Measurements from ENCODE around the gene TMUB2.

TMUB2 gene

GRCh38 chr17:44214230-44214494 lies 27.4 kb downstream of the TMUB2 start:
- Histone ChIP-seq H3K9ac (ENCODE audit: low read length) (no peak overlapping the region), H3K27me3 (ENCODE audit: control insufficient read depth, insufficient read depth, low read length) (no peaks in the 10 kb centered on the region), H3K36me3 (ENCODE audit: control insufficient read depth, insufficient read depth, low read length) (peaks cover 72% of the 10 kb centered on the region), H3K4me1 (ENCODE audit: control insufficient read depth, insufficient read depth, low read length) (peaks cover 22% of the 10 kb centered on the region), H3K4me3 (ENCODE audit: low read depth, low read length) (no peak overlapping the region), H3K9me3 (ENCODE audit: control insufficient read depth, insufficient read depth, low read depth, low read length) (no peaks in the 10 kb centered on the region), H3K27ac (ENCODE audit: low read depth, low read length) (no peak overlapping the region)

- H3K27ac ChIP-seq (ENCODE audit: low read depth, low read length): no peak overlapping the region
- H3K9me3 ChIP-seq (ENCODE audit: control insufficient read depth, insufficient read depth, low read depth, low read length): no peaks in the 10 kb centered on the region
- H3K9ac ChIP-seq (ENCODE audit: low read length): no peak overlapping the region
- H3K4me1 ChIP-seq (ENCODE audit: control insufficient read depth, insufficient read depth, low read length): peaks cover 22% of the 10 kb centered on the region
- no peaks in the 10 kb centered on the region for H3K27me3 ChIP-seq (ENCODE audit: control insufficient read depth, insufficient read depth, low read length)
- no peak overlapping the region for H3K4me3 ChIP-seq (ENCODE audit: low read depth, low read length)
- H3K36me3 ChIP-seq (ENCODE audit: control insufficient read depth, insufficient read depth, low read length): peaks cover 65% of the 10 kb centered on the region
Observed at GRCh38 chr17:44214896-44215295, 28.1 kb downstream of the TMUB2 start.

DNA sequence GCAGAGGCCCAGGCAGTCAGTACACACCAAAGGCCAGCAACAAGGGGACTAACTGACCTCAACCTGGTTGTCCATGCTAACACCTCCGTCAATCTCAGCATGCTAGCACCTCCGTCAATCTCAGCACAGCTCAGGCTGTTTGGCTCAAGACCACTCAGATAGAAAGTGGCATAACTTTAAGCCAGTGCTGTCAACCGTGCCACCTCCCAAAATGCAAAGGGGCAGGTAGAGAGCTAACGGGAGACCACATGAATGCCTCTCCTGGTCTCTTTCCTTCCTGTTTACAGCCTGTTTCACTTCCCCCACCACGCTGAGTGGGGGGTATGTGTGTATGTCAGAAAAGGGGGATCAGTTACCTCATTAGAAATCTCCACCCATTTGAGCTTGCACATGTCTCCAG lies 29.4 kb downstream of the TMUB2 start:
- no peaks in the 10 kb centered on the region for H3K9me3 ChIP-seq (ENCODE audit: control insufficient read depth, insufficient read depth, low read depth, low read length)
- peaks cover 15% of the 10 kb centered on the region for H3K4me1 ChIP-seq (ENCODE audit: control insufficient read depth, insufficient read depth, low read length)
- no peaks in the 10 kb centered on the region for H3K27me3 ChIP-seq (ENCODE audit: control insufficient read depth, insufficient read depth, low read length)
- H3K36me3 ChIP-seq (ENCODE audit: control insufficient read depth, insufficient read depth, low read length): peaks cover 57% of the 10 kb centered on the region
- H3K9ac ChIP-seq (ENCODE audit: low read length): no peak overlapping the region
- no peak overlapping the region for H3K4me3 ChIP-seq (ENCODE audit: low read depth, low read length)
- H3K27ac ChIP-seq (ENCODE audit: low read depth, low read length): no peak overlapping the region

DNA sequence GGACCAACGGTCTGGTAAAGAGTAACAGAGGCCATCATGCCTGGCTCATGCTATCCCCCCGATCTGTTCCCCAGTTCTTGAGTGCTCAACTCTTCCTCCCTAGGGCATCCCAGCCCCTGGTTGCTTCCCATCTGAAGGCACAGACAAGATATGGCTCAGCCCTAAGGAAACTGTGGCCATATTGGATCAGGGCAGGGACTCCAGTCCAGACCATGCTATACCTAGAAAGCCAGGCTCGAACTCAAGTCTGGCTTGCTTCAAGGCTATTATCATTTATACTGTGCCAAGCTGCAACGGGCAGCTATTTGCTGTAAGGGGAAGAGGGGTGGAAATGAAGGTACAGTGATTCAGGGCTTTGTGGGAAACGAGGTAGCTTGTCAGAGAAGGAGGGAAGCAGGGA lies 29.9 kb downstream of the TMUB2 start:
- no peaks in the 10 kb centered on the region for H3K27me3 ChIP-seq (ENCODE audit: control insufficient read depth, insufficient read depth, low read length)
- H3K9ac ChIP-seq (ENCODE audit: low read length): no peak overlapping the region
- H3K4me3 ChIP-seq (ENCODE audit: low read depth, low read length): peak overlapping the region; percentile 80; the same call in 1 of the 2 replicates
- H3K4me1 ChIP-seq (ENCODE audit: control insufficient read depth, insufficient read depth, low read length): peaks cover 10% of the 10 kb centered on the region
- H3K36me3 ChIP-seq (ENCODE audit: control insufficient read depth, insufficient read depth, low read length): peaks cover 52% of the 10 kb centered on the region
- no peak overlapping the region for H3K27ac ChIP-seq (ENCODE audit: low read depth, low read length)
- no peaks in the 10 kb centered on the region for H3K9me3 ChIP-seq (ENCODE audit: control insufficient read depth, insufficient read depth, low read depth, low read length)

- Histone ChIP-seq H3K4me1 (ENCODE audit: control insufficient read depth, insufficient read depth, low read length) (peaks cover 16% of the 10 kb centered on the region), H3K9me3 (ENCODE audit: control insufficient read depth, insufficient read depth, low read depth, low read length) (no peaks in the 10 kb centered on the region), H3K27me3 (ENCODE audit: control insufficient read depth, insufficient read depth, low read length) (no peaks in the 10 kb centered on the region), H3K36me3 (ENCODE audit: control insufficient read depth, insufficient read depth, low read length) (peaks cover 44% of the 10 kb centered on the region), H3K4me3 (ENCODE audit: low read depth, low read length) (peak overlapping the region; percentile 80), H3K27ac (ENCODE audit: low read depth, low read length) (peak overlapping the region; percentile 33; the same call in 1 of the 2 replicates), H3K9ac (ENCODE audit: low read length) (peak overlapping the region; percentile 78)
Observed at GRCh38 chr17:44217738-44218343, 31.1 kb downstream of the TMUB2 start.

DNA sequence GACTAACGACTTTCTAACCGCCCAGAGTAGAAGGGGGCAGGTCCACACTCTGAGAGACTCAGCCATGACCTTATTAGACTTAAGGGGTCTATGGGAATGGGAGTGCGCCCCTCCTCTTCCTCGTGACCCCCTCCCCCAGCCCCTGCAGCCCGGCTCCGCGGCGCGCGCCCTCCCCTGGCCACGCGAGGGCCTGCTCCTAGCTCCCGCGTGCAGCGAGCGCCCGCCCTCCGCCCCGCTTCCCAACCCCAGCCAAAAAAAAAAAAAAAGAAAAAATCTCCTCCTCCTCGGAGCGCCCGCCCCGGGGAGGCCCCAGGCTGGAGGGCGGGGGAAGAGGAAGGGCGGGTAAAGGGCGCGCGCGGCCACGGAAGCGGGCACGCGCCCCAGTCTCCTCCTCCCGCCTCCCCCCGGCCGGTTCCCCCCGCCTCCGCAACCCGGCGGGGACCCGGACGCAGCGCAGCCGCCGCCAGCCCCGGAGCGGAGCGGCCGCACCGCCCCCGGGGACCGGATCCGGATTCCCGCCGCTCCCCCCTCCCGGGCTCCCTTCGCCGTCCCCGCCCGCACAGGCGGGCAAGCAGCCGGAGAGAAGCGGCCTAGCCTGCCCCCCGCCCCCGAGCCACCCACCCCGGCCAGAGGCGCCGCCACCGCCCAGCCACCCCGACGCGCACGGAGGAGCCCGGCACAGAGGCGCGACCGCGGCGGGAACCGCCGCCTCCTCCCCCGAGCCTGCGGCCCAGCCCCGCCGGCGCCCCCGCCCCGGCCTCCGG lies 31.8 kb downstream of the TMUB2 start:
- Histone ChIP-seq H3K27ac (ENCODE audit: low read depth, low read length) (peak overlapping the region; percentile 33; the same call in 1 of the 2 replicates), H3K4me3 (ENCODE audit: low read depth, low read length) (peak overlapping the region; percentile 80), H3K36me3 (ENCODE audit: control insufficient read depth, insufficient read depth, low read length) (peaks cover 38% of the 10 kb centered on the region), H3K4me1 (ENCODE audit: control insufficient read depth, insufficient read depth, low read length) (peaks cover 18% of the 10 kb centered on the region), H3K9me3 (ENCODE audit: control insufficient read depth, insufficient read depth, low read depth, low read length) (no peaks in the 10 kb centered on the region), H3K27me3 (ENCODE audit: control insufficient read depth, insufficient read depth, low read length) (no peaks in the 10 kb centered on the region), H3K9ac (ENCODE audit: low read length) (peak overlapping the region; percentile 98)

- Histone ChIP-seq H3K4me3 (ENCODE audit: low read depth, low read length) (peak overlapping the region; percentile 80), H3K36me3 (ENCODE audit: control insufficient read depth, insufficient read depth, low read length) (peaks cover 31% of the 10 kb centered on the region), H3K27ac (ENCODE audit: low read depth, low read length) (peak overlapping the region; percentile 94; the same call in 1 of the 2 replicates), H3K27me3 (ENCODE audit: control insufficient read depth, insufficient read depth, low read length) (no peaks in the 10 kb centered on the region), H3K9me3 (ENCODE audit: control insufficient read depth, insufficient read depth, low read depth, low read length) (no peaks in the 10 kb centered on the region), H3K9ac (ENCODE audit: low read length) (peak overlapping the region; percentile 98), H3K4me1 (ENCODE audit: control insufficient read depth, insufficient read depth, low read length) (peaks cover 18% of the 10 kb centered on the region)
Observed at GRCh38 chr17:44219108-44219615, 32.4 kb downstream of the TMUB2 start.

DNA sequence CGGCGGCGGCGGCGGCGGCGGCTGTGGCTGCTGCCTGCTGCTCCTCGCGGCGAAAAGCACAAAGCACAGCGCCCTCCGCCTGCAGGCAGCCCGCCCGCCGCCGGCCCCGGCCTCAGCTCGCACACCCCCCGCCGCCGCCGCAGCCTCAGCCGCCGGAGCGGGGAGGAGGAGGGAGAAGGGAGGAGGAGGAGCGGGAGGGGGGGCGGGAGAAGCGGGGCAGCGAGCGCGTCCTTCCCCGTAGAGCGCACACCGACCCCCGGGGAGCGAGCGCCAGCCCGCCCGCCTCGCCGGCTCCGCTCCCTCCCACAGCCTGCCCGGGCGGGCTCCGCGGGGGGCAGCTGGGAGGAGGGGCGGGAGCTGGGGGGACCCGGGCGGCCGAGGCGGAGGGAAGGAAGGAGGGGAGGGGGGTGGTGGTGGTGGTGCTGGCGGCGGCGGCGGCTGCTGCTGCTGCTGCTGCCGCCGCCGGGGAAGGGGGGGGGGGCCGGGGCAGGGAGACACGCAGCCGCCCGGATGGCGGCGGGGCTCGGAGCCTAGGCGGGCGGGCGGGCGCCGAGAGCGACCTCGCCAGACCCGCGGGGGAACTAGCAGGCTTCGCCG lies 32.9 kb downstream of the TMUB2 start, which contains the start of gene UBTF:
Gene UBTF (minus strand): TSS at position 60 of the 597 bp plus-strand sequence. CDS start 1,446 bp downstream, outside the sequence.
- peak within 1 kb of the TSS; percentile 98 for H3K9ac ChIP-seq (ENCODE audit: low read length)
- no peaks in the 10 kb centered on the region for H3K9me3 ChIP-seq (ENCODE audit: control insufficient read depth, insufficient read depth, low read depth, low read length)
- peak within 1 kb of the TSS; percentile 98 for H3K27ac ChIP-seq (ENCODE audit: low read depth, low read length)
- H3K27me3 ChIP-seq (ENCODE audit: control insufficient read depth, insufficient read depth, low read length): no peaks in the 10 kb centered on the region
- peaks cover 26% of the 10 kb centered on the region for H3K36me3 ChIP-seq (ENCODE audit: control insufficient read depth, insufficient read depth, low read length)
- peaks cover 18% of the 10 kb centered on the region for H3K4me1 ChIP-seq (ENCODE audit: control insufficient read depth, insufficient read depth, low read length)
- H3K4me3 ChIP-seq (ENCODE audit: low read depth, low read length): peak within 1 kb of the TSS; percentile 80

DNA sequence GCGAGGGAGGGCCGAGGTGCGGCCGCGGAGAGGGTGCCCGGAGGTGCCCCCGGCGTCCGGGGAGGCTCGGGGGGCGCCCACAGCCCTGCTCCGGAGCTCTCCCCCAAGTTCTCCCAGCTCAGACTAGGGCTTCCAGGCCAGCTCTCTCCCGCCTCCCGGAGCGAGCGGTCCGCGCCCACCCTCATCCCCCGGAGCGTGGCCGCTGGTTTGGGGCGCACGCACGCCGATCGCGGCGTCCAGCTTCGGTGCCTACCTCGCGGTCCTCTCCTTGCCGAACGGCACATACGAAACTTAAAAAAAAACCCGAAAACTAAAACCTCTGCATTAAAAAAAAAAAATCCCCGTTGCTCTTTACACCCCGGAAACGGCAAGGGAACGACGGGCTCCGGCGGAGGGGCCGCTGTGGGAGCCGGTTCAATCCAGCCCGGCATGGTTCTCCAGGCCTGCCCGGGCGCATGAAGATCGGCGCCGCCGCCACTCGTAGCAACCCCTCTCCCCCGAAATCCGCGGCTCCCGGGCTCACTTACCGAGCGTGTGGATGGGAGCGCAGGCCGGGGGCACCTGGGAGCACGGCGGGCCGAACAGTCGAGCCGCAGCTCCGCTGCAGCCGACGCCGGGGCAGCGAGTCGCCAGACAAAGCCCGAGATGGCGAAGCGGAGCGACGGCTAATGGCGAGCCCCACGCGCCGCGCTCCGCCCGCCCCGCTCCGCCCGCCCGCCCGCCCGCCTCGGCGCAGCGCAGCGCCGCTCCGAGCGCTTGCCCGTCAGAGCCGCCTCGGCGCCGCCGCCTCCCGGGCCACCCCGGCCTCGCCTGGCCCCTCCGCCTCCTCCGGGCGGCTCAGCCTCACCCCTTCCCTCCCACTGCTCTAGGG lies 33.7 kb downstream of the TMUB2 start:
- peak overlapping the region; percentile 98 for H3K27ac ChIP-seq (ENCODE audit: low read depth, low read length)
- no peaks in the 10 kb centered on the region for H3K9me3 ChIP-seq (ENCODE audit: control insufficient read depth, insufficient read depth, low read depth, low read length)
- H3K4me1 ChIP-seq (ENCODE audit: control insufficient read depth, insufficient read depth, low read length): peaks cover 18% of the 10 kb centered on the region
- peaks cover 18% of the 10 kb centered on the region for H3K36me3 ChIP-seq (ENCODE audit: control insufficient read depth, insufficient read depth, low read length)
- peak overlapping the region; percentile 98 for H3K9ac ChIP-seq (ENCODE audit: low read length)
- H3K4me3 ChIP-seq (ENCODE audit: low read depth, low read length): peak overlapping the region; percentile 78
- no peaks in the 10 kb centered on the region for H3K27me3 ChIP-seq (ENCODE audit: control insufficient read depth, insufficient read depth, low read length)

DNA sequence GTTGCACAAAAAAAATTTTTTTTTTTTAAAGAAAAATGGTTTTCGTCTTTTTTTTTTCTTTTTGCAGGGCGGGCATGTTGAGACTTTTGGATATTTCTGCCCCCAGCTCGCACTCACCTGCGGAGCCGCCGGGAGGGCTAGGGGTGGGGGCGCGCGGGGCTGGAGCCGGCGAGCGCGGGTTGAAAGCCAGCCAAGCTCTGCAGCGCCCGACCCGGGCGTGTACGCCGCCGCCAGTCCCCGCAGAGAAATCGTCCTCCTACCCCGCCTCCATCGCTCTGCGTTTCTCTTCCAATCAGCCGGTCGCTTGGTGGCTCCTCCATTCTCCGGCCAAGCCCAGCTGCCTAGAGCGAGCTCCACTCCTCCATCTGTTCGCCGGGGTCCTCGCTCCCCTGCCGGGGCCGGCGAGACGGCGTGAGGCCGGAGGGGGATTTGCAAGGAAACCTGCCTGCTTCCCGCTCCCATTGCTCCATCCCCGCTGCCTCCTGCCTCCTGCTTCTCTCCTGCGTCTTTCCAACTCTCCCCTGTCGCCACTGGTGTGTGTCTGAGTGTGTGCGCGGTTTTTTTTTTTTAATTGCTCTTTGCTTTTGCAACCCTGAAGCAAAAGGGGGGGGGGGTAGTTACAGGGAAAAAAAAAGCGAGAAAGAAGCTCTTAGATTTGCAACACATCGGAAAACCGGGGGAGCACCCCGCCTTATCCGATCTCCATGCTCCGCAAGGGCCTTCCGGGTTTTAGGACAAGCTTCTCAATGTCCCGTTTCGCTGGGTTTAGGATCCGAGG lies 34.5 kb downstream of the TMUB2 start:
- peak overlapping the region; percentile 68; the same call in 1 of the 2 replicates for H3K27ac ChIP-seq (ENCODE audit: low read depth, low read length)

More for the DNA sequence above, 34.5 kb downstream of the TMUB2 start:
- Histone ChIP-seq H3K9ac (ENCODE audit: low read length) (peak overlapping the region; percentile 80), H3K9me3 (ENCODE audit: control insufficient read depth, insufficient read depth, low read depth, low read length) (no peaks in the 10 kb centered on the region), H3K4me3 (ENCODE audit: low read depth, low read length) (peak overlapping the region; percentile 78), H3K4me1 (ENCODE audit: control insufficient read depth, insufficient read depth, low read length) (peaks cover 18% of the 10 kb centered on the region), H3K27me3 (ENCODE audit: control insufficient read depth, insufficient read depth, low read length) (no peaks in the 10 kb centered on the region), H3K36me3 (ENCODE audit: control insufficient read depth, insufficient read depth, low read length) (peaks cover 10% of the 10 kb centered on the region)

All from HUES6 (cell line).